Retinal pigment epithelial cell (primary cell): ENCODE data around the gene ZSWIM6.

Experiments used
- DNase-seq: peaks from one replicate; pipeline ENCODE4 v3.0.0-alpha.2; 2010; ENCODE audit warnings: low read depth
- H3K4me3 ChIP-seq: 2 replicates; pipeline ENCODE4 v1.5.1; 2011; ENCODE audit warnings: mild to moderate bottlenecking, low read length, control low read depth, moderate library complexity
- CTCF ChIP-seq: conservative IDR thresholded peaks from 2 replicates; pipeline ENCODE4 v1.5.1; 2011; ENCODE audit warnings: low read depth, low read length, control low read depth, inconsistent platforms

ZSWIM6 gene

GRCh38 chr5:61331407-61332357 is at the start of gene ZSWIM6:
Gene ZSWIM6, plus strand, starts transcription at chr5:61332258. Its CDS starts 15 bp downstream, at chr5:61332273.
- peak within 1 kb of the TSS; percentile 94 for H3K4me3 ChIP-seq
- peak; percentile 98 for DNase-seq
- TF ChIP-seq CTCF: no peak

GRCh38 chr5:61283471-61283870 is 48.6 kb upstream of the ZSWIM6 start:
- no peak for DNase-seq
- no peak overlapping the region for H3K4me3 ChIP-seq
- no peak for TF ChIP-seq CTCF

GRCh38 chr5:61285531-61285930 is 46.5 kb upstream of the ZSWIM6 start:
- no peak for TF ChIP-seq CTCF
- no peak overlapping the region for H3K4me3 ChIP-seq
- no peak for DNase-seq

GRCh38 chr5:61286446-61287132 is 45.5 kb upstream of the ZSWIM6 start:
- no peak for DNase-seq
- no peak overlapping the region for H3K4me3 ChIP-seq
- TF ChIP-seq CTCF: no peak

- no peak for TF ChIP-seq CTCF
- no peak for DNase-seq
Measured at GRCh38 chr5:61287474-61287873, 44.6 kb upstream of the ZSWIM6 start.

GRCh38 chr5:61289241-61289640 is 42.8 kb upstream of the ZSWIM6 start:
- H3K4me3 ChIP-seq: no peak overlapping the region
- peak; percentile 38 for TF ChIP-seq CTCF
- no peak for DNase-seq

More at GRCh38 chr5:61287474-61287873, 44.6 kb upstream of the ZSWIM6 start:
- no peak overlapping the region for H3K4me3 ChIP-seq
